AML-193 (cell line): ENCODE measurements around the gene VWA1.
"Not testable (repeated sequence)": the region's sequence is repeated elsewhere in the genome, so short reads cannot be mapped to it uniquely, and the experiment has no call there.

ENCODE experiments used
- DNase-seq, 2 experiments: peaks; one replicate each; lab custom pipeline; 2025; lab: John Stamatoyannopoulos, UW

VWA1 gene

GRCh38 chr1:1437033-1437903 lies 1.8 kb downstream of the VWA1 start:
- no peak for DNase-seq

GRCh38 chr1:1437904-1438376 lies 2.5 kb downstream of the VWA1 start:
- DNase-seq = peak; percentile 16 to 22

- DNase-seq = no peak
These were observed 3.3 kb downstream of the VWA1 start for GRCh38 chr1:1438531-1439381.

GRCh38 chr1:1439546-1440261 lies 4.2 kb downstream of the VWA1 start:
- no peak for DNase-seq

GRCh38 chr1:1440262-1441001 lies 4.9 kb downstream of the VWA1 start:
- DNase-seq = no peak

GRCh38 chr1:1441002-1441888 lies 5.8 kb downstream of the VWA1 start:
- peak; percentile 12 to 26 for DNase-seq

- DNase-seq = no peak
These were observed 6.7 kb downstream of the VWA1 start for GRCh38 chr1:1442069-1442770.

GRCh38 chr1:1446631-1447030 lies 11.1 kb downstream of the VWA1 start:
- DNase-seq = not testable (repeated sequence)

- no peak for DNase-seq
These were observed 13.7 kb downstream of the VWA1 start, which contains the start of gene ATAD3C for GRCh38 chr1:1449099-1449739. Gene ATAD3C, plus strand, starts transcription at chr1:1449689. Its CDS starts 995 bp downstream, at chr1:1450684.

- not testable (repeated sequence) for DNase-seq
These were observed 15.1 kb downstream of the VWA1 start for GRCh38 chr1:1450616-1451015.

- DNase-seq = no peak
These were observed 16.3 kb downstream of the VWA1 start for GRCh38 chr1:1451696-1452364.

GRCh38 chr1:1452365-1452739 lies 16.9 kb downstream of the VWA1 start:
- not testable (repeated sequence) for DNase-seq

- DNase-seq = no peak
These were observed 17.4 kb downstream of the VWA1 start for GRCh38 chr1:1452882-1453281.

GRCh38 chr1:1454286-1455056 lies 19.0 kb downstream of the VWA1 start:
- DNase-seq = not testable (repeated sequence)

GRCh38 chr1:1455366-1455884 lies 19.9 kb downstream of the VWA1 start:
- no peak for DNase-seq

- not testable (repeated sequence) for DNase-seq
These were observed 20.4 kb downstream of the VWA1 start for GRCh38 chr1:1455934-1456333.

GRCh38 chr1:1456683-1457255 lies 21.3 kb downstream of the VWA1 start:
- DNase-seq = not testable (repeated sequence)
